NCI-H1048 (cell line): Measurements from ENCODE around the gene JAKMIP3.

Experiments used
- DNase-seq: peaks from one replicate; lab custom pipeline; 2025; lab: John Stamatoyannopoulos, UW

The JAKMIP3 gene

GRCh38 chr10:132044803-132045202 lies 20.9 kb upstream of the JAKMIP3 start:
- DNase-seq: no peak

GRCh38 chr10:132045324-132045723 lies 20.4 kb upstream of the JAKMIP3 start:
- no peak for DNase-seq

DNA sequence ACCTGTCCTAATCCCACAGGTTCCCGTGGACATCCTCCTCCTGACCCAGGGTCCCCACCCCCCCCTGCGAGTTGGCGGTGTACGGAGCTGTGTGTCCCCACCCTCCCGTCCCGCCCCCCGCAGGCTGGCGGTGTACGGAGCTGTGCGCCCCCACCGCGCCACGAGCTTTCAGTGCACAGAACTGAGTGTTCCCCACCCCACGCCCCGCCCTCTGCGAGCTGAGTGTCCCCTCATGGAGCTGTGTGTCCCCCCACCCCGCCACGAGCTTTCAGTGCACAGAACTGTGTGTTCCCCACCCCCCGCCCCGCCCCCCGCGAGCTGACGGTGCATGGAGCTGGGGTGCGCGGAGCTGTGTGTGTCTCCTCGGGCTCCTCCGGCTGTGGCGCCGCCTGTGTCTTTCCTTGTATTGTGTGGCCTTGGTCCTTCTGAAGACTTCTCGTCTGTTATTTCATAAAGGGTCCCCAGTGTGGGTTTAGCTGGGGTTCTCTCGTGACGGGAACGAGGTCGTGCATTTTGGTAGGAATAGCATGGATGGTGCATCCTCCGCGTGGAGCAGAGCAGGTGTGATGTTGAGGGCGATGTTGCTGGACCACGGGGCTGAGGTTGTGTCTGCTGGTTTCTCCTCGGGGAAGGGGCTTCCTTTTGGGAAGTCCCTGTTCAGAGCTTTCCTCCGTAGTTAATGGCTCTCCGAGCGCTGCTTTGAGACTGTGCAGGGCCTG lies 18.0 kb upstream of the JAKMIP3 start:
- DNase-seq: no peak

DNA sequence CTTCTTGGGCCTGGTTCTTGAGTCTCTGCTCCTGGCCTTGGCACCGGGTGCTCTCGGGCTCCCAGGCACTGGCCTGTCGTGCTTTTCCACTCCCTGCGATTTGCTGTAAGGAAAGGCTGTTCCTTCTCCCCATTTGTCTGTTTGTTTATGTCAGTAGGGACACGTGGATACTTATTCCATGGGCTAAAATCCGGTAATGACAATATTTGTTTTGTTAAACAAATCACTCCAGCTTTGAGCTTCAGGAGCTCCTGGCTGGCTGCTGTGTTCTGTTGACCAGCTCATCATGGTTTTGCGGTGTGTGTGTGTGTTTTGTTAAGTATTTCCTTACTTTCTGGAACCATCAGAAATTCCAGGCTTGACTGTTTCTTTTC lies 17.5 kb upstream of the JAKMIP3 start:
- no peak for DNase-seq

DNA sequence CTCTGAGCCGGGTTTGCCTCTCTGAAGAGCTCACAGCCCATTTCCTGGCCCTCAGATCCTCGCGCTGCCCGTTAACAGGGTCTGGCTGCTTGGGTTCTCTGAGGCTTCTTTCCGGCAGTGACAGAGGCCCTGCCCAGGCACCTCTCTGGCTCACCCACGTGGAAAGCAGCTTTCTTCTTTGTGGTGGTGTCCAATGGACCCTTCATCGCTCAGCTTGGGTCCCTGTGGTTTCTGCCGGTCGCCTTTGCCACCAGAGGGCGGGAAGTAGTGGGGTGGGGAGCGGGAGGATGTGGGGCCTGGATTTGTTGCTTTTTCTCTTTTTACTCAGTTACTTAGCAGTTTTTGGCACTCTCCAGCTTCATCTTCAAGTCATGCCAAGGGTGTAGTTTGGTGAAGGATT lies 15.6 kb upstream of the JAKMIP3 start:
- no peak for DNase-seq

DNA sequence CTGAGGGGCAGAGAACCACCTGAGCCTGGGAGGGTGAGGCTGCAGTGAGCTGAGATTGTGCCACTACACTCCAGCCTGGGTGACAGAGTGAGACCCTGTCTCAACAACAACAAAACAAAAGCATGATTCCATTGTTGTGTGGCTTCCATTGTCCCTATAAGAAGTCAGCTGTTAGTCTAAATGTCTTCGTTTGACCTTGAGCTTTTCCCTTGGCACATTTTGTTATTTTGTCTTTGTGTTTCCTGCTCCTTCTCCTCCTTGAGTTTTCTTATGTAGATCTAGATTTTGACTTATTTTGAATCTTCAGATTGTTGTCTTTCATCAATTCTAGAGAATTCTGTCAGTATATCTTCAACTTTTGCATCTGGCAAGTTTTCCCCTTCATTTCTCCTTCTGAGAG lies 13.6 kb upstream of the JAKMIP3 start:
- DNase-seq: no peak

DNA sequence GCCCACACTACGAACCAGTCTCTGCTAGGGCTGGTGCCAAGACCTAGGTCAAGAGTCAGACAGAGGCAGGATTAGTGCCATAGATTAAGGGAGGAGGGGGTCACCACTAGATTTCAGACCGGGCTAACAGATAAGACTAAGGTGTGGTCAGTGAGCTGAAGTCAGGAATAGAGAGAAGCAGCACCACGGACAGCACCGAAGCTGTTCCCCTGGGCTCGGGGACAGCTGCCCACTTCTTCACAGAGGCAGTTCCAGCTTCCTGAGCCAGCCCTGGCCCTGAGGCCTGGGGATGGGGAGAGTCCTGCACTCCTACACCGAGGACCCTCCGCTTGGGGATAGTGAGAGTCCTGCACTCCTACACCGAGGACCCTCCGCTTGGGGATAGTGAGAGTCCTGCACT lies 11.2 kb upstream of the JAKMIP3 start:
- DNase-seq: no peak

DNA sequence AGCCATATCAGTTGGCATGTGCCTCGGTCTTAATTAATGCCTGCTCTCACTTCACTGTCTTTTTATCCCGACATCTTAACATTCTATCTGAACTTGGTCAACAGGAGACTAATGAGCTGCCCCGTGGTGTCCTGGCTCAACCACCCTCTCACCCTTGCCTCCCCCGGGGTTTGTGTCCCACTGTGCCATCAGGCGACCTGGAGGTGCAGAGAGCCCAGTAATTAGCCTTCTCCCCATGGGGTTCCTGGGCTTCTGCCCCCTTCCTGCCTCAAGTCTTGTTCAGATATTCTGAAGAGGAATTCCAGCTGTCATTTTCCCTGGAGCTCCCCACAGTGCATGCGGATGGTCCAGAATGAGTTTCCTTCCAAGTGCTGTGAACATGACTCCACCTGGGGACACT lies 10.1 kb upstream of the JAKMIP3 start:
- DNase-seq: no peak

DNA sequence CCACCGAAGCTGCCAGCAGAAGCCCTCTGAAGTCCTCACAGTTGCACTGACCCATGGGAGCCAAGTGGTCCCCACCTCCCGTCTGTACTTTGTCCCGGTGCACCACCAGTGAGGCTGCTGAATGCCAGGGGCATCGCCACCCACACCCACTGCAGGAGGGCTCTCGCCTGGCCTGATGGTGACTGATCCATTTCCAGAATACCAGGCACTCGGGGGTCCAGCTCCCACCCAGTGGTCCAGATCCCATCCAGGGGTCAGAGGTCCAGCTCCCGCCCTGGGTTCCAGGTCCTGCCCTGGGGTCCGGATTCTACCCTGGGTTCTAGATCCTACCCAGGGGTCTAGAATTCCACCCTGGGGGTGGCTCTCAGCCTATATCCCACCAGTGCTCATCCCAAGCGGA lies 9.1 kb upstream of the JAKMIP3 start:
- DNase-seq: no peak

- DNase-seq: no peak
These were observed 8.5 kb upstream of the JAKMIP3 start for GRCh38 chr10:132057191-132057681.

- no peak for DNase-seq
These were observed 7.5 kb upstream of the JAKMIP3 start for GRCh38 chr10:132058111-132058745.

DNA sequence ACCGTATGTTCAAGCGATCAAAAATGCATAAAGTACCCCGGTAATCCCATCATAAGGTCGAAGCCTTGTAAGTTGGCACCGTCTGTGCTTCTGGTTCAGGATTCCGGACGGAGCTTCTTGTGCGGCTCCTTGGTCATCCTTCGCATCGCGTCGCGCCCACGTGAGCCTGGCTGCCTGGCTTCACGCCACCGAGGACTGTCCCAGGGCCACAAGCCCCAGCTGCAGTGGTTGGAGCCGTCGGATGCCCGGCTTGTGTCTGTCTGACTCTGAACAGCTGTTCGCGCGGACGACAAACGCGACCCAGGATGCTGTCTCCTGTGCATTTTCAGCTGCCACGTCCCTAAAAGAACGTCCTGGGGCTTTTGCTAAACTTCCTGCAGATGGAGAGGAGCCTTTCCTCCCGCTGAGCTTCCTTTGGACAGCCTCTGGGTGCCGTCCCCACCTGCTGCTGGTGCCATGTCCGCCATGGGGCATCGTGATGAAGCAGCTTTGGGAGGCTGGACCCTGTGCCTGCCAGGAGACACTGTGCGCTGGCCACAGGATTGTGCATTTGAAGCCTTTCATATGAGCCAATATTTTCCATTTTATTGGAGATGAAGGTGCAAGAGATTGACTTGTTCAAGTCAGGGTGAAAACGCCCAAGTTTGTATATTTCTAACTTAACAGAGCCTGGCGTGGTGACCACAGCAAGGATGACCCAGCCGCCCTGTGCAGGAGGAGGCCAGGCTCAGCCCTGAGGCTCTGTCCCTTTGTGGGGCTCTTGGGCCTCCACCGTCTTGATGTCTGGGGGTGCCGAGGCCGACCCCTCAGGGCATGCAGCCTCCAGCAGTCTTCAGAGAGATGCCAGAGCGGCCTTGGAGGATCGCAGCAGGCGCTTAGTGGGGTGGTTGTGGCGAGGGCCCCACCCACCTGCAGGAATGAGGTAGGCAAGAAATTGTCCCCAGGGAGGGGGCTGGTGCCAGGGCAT lies 6.7 kb upstream of the JAKMIP3 start:
- no peak for DNase-seq

DNA sequence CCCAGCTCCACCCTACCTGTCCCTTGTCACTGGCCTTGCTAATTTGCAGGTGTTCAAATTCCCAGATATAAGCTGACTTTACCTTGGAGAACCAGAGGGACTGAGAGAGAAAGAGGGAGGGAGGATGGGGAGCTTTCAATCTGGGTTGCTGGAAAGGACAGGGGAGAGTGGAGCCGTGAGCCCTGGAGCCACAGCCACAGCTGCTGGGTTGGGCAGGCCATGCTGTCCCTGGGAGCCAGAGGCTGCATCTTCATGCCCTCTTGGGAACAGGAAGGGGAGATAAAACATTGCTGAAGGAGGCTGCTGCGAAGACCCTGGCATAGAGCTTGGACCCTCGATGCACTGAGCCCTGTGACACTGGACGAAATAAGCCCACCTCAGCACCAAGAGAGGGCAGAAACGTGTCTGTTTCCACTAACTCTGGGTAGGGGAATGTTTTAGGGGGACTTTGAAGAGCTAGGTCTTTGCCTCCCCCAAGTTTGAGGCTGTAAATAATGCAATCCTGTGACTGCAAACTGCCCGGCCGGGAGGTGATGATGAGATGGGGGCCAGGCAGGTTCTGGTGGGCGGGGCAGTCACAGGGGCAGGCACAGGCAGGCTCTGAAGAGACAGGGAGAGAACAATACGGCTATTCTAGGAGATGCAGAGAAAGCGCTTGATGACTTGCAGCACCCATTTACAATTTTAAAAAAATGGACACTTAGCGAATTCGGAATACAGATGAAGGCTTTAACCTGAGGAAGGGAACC lies 5.8 kb upstream of the JAKMIP3 start:
- DNase-seq: no peak

- no peak for DNase-seq
These were observed 4.7 kb upstream of the JAKMIP3 start for GRCh38 chr10:132061030-132061429.

- DNase-seq: no peak
These were observed 4.3 kb upstream of the JAKMIP3 start for GRCh38 chr10:132061465-132061864.

DNA sequence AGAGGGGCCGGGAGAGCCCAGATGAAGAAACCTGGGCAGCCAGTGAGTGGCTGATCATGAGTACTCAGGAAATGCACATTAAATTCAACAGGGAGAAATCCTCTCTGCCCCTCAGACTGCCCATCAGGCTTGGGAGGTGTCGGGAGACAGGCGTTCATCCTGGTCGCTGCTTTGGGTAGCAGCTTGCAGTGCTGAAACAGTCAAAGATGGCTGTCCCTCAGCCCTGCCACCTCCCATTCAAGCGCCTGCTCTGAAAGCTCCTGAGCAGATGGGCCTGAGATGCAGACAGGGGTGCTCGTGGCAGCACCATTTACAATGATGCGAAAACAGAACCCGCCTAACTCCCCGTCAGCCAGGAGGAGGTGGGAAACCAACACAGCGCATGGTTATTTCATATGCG lies 3.6 kb upstream of the JAKMIP3 start:
- DNase-seq: no peak

GRCh38 chr10:132062641-132063390 lies 2.9 kb upstream of the JAKMIP3 start:
- no peak for DNase-seq

GRCh38 chr10:132063432-132063831 lies 2.3 kb upstream of the JAKMIP3 start:
- no peak for DNase-seq

DNA sequence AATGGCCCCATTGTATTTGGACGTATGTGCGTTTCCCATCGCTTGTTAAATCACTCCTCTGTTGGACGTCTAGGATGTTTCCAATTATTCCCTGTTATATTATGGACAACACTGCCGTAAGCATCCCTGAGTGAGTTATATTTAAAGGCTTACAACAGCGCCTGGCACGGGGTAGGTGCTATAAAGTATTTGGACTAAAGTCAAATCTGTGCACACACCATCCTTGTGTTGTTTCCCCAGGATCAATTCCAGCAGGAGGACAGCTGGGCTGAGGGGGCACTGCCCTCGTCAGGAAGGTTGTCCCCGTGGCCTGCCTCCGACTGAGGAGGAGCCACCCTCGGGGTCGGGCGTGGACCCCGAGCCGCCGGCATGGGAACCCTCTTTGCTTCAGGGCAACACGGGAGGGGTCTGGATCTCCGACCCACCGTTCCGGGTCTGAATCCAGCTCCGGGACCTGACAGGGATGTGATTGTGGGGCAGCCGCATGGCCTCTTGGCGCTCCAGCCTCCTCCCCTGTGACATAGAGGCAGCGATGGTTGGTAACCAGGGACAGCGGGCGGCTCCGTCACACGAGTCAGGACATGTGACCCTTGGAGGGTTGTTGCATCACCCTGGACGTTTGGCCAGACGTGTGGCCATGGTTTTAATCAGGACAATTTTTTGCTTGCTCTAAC lies 1.5 kb upstream of the JAKMIP3 start:
- no peak for DNase-seq

DNA sequence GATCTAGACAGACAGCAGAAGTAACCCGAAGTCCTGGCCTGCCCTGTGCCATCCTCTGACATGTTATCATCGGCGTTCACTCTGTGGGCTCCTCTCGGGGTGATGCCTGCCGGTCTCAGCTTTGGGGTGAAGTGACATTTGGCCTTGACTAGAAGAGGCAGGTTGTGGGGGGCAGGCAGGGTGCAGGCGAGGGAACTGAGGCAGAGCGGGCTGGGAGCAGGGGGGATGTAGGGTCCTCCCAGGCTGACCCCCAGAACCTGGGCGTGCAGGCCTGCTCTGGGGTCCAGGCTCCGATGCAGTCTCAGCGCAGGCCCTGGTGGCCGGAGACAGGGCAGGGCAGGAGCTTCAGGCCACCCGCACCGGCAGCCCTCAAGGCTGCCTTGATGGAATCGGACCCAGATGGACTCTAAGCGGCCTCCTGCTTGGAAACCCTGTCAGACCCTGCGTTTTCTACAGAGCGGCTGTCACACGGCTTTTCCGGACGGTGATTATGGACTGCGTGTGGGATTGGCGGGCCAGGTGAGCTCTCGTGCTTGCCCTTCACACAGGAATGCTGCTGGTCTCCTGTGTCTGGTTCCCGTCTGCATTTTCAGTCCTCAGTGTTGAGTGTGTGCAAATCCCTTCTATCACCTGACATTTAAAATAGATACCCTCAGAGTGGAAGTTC lies 842 bp upstream of the JAKMIP3 start:
- no peak for DNase-seq
